HG03354 (cell line): Measurements from ENCODE around the gene MCM3AP.
"Not testable (repeated sequence)": the region's sequence is repeated elsewhere in the genome, so short reads cannot be mapped to it uniquely, and the experiment has no call there.

Experiments used
- ATAC-seq: cut with Tn5 transposase; IDR thresholded peaks from one replicate; pipeline ENCODE4 v1.9.1; 2021; ENCODE audit warnings: mild to moderate bottlenecking; ENCODE audit not compliant: unreplicated experiment, poor library complexity, severe bottlenecking

The MCM3AP gene

DNA sequence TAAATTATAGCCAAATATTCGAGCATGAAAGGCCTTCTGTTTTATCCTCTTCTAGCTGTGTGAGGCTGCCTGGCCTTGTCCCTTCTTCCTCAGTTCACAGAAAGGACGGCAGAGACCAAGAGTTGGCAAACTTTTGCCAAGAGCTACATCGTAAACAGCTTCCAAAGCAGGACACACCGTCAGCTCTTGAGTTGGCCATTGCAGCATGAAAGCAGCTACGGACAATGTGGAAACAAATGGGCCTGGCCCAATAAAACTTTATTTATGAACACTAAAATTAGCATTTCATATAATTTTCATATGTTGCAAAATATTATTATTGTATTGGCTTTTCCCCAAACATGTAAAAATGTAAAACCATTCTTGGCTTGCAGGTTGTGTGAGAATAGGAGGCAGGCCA is 27.5 kb upstream of the MCM3AP start:
- no peak for ATAC-seq

DNA sequence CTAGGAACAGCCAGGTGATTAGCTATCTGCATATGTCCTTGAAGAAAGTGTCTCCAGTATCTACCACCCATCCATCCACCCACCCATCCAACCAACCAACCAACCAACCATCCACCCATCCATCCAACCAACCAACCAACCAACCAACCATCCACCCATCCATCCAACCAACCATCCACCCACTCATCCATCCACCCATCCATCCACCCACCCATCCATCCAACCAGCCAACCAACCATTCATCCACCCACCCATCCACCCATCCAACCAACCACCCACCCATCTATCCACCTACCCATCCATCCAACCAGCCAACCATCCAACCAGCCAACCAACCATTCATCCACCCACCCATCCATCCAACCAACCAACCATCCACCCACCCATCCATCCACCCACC is 26.2 kb upstream of the MCM3AP start:
- no peak for ATAC-seq

GRCh38 chr21:46310260-46310659 is 24.8 kb upstream of the MCM3AP start:
- ATAC-seq, result not testable (repeated sequence)

GRCh38 chr21:46308431-46308830 is 23.0 kb upstream of the MCM3AP start:
- no peak for ATAC-seq

DNA sequence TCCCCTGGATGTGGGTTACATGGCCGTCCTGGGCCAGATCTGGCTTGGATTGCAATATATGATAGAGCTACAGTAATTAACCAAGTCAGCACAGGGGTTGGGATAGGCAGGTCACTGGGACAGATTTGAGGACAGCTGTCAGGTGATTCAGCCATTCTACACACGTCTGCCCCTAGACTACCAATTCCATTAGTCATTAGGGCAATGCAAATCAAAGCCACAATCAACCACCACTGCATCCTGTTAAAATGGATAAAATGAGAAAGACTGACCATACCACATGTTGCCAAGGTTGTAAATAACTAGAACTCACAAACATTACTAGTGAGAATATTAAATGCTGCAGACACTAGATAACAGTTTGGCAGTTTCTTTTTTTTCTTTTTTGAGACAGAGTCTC is 22.2 kb upstream of the MCM3AP start:
- peak; percentile 48 for ATAC-seq

DNA sequence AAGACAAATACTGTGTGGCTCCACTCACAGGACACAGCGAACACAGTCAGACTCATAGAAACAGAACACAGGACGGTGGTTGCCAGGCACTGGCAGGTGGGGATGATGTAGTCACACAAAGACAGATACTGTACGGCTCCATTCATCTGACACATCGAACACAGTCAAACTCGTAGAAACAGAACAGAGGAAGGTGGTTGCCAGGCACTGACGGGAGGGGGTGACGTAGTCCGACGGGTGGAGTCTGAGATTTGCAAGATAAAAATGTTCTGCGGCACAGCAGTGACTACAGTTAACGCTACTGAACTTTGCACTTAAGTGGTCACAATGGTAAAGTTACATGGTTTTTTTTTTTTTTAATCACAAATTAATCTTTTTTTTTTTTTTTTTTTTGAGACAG is 19.5 kb upstream of the MCM3AP start:
- no peak for ATAC-seq

DNA sequence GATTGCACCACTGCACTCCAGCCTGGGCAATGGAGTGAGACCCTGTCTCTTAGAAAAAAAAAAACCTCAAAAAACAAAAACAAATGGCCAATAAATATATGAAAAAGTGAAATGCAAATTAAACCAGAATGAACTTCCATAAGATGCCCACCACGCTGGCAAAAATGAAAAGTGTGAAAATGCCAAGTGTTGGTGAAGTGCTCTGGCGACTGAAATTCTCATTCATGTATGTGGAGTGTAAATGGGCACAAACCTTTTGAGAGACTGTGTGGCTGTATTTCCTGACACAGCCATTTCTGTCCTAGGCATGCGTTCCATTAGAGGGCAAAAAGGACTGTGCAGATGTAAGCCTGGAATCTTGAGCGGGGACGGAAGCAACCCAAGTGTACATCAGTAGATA is 19.0 kb upstream of the MCM3AP start:
- no peak for ATAC-seq

- ATAC-seq, result no peak
Observed at GRCh38 chr21:46301759-46302158, 16.3 kb upstream of the MCM3AP start.

- ATAC-seq, result no peak
Observed at GRCh38 chr21:46299167-46299566, 13.8 kb upstream of the MCM3AP start.

GRCh38 chr21:46297338-46298271 is 12.2 kb upstream of the MCM3AP start:
- no peak for ATAC-seq

- ATAC-seq, result peak; percentile 88
Observed at GRCh38 chr21:46295996-46296752, 10.8 kb upstream of the MCM3AP start.

DNA sequence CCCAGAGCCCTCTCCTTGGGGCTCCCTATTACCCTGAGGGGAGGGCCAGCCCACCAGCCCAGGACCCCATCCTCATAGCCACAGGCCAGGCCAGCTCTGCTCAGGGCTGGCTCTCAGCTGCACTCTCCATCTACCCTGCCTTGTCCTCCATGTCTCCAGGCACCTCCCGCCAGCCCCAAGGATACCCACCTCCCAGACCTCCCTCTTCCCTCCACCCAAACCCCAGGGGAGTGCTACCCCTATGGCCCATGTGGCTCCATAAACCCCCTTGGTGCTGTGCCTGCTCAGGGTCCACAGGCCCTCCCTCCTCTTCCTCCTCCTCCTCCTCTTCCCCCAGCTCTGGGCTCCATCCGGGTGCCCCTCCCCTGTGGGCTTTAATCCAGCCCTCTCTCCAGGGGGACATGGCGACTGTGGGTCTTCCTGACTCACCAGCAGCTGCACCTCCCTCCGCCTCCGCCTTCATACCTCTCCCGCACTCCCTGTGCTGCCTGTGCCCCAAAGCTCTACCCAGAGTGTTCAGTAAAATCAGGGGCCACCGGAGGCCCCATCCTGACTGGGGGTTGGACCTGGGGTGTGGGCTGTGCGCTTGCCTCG is 9.9 kb upstream of the MCM3AP start:
- ATAC-seq, result no peak

DNA sequence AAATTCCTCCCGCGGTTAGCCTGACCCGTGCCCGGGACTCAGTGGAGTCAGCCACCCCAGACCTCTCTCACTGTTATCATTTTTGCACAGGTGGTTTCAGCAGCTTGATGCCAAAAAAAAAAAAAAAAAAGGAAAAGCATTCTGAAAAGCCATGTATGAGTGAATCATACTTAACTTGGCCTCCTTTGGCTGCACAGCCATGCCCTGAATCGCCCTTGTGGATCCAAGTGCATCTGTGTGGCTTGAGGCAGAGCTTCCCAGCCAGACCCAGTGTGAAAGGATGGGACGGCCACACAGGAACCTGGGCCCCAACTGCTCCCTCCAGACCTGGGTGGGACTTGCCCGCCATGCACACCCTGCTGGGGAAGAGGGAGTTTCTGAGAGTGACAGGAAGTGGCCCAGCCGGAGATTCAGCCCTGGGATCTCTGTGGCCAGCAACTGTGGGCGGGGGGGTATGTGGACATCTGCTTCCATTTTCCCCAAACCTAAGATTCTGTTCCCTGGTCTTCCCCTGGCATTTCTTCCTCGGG is 9.3 kb upstream of the MCM3AP start:
- no peak for ATAC-seq

DNA sequence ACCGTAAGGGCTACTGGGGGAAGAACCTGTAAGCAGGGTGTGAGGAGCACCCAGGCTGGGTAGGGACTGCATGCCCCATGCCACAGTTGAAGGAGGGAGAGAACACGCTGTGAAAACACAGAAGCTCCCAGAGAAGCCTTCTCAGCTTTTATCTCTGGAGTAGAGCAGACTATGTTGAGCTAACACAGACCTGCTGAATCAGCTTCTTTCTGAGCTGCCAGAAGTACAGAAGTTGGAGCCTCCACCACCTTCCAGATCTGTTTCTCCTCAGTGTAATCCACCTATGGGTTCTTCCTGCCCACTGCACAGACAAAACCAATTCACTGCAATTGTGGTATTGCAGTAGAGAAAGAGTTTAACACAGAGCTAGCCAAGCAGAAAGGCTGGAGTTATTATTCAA is 6.2 kb upstream of the MCM3AP start:
- ATAC-seq, result no peak

GRCh38 chr21:46289655-46290179 is 4.3 kb upstream of the MCM3AP start:
- ATAC-seq, result no peak

- no peak for ATAC-seq
Observed at GRCh38 chr21:46287541-46287940, 2.1 kb upstream of the MCM3AP start.

DNA sequence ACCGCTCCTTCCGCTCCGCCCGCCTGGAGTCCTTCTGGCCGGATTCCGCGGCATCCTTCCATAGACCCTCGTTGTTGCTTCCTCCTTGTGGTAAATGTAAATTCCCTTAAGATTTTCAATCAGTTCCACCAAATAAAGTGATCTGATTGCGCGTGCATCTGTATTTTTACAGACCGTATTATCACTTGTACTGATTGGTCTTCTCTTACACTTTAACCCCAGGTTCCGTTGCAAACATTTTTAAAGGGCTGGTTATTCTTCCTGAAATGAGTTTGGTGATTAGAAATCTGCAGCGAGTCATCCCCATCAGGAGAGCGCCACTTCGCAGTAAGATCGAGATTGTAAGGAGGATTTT is 1.2 kb upstream of the MCM3AP start:
- ATAC-seq, result no peak

- peak; percentile 84 for ATAC-seq
Observed at GRCh38 chr21:46285761-46286647, 593 bp upstream of the MCM3AP start, which contains the start of gene YBEY. Gene YBEY, plus strand, starts transcription at chr21:46286342. Its CDS starts 572 bp downstream, at chr21:46286914.

- ATAC-seq, result no peak
Observed at GRCh38 chr21:46284733-46285132, 678 bp downstream of the MCM3AP start.
